Choroid plexus epithelial cell (primary cell): ENCODE results near the gene SMTN.

Experiments used
- DNase-seq: peaks from one replicate; pipeline ENCODE4 v3.0.0-alpha.2; 2010; ENCODE audit warnings: low read depth
- H3K4me3 ChIP-seq: 2 replicates; pipeline ENCODE4 v1.5.1; 2011; ENCODE audit warnings: low read depth, mild to moderate bottlenecking, control low read depth, low read length, moderate library complexity
- CTCF ChIP-seq: conservative IDR thresholded peaks from 2 replicates; pipeline ENCODE4 v1.5.1; 2011; ENCODE audit warnings: low read depth, mild to moderate bottlenecking, control low read depth, inconsistent platforms, low read length, moderate library complexity

The SMTN gene

GRCh38 chr22:31045900-31046538, 35.1 kb upstream of the SMTN start:
- DNase-seq = no peak
- H3K4me3 ChIP-seq = no peak overlapping the region
- no peak for TF ChIP-seq CTCF

- no peak overlapping the region for H3K4me3 ChIP-seq
- no peak for TF ChIP-seq CTCF
- DNase-seq = peak; percentile 86
These were observed 34.4 kb upstream of the SMTN start for GRCh38 chr22:31046539-31047226.

GRCh38 chr22:31048570-31048969, 32.5 kb upstream of the SMTN start:
- no peak for TF ChIP-seq CTCF
- no peak overlapping the region for H3K4me3 ChIP-seq
- DNase-seq = no peak

GRCh38 chr22:31049815-31050420, 31.2 kb upstream of the SMTN start:
- no peak for DNase-seq
- H3K4me3 ChIP-seq = no peak overlapping the region
- no peak for TF ChIP-seq CTCF

GRCh38 chr22:31055117-31055634, 25.9 kb upstream of the SMTN start:
- no peak for TF ChIP-seq CTCF
- no peak overlapping the region for H3K4me3 ChIP-seq
- no peak for DNase-seq

- H3K4me3 ChIP-seq = no peak overlapping the region
- peak; percentile 99 for DNase-seq
These were observed 25.4 kb upstream of the SMTN start for GRCh38 chr22:31055635-31056159.

More at GRCh38 chr22:31055635-31056159, 25.4 kb upstream of the SMTN start:
- no peak for TF ChIP-seq CTCF
